Fibroblast of upper back skin (primary cell): ENCODE data around the gene DHX57.

ENCODE experiments used
- DNase-seq: peaks from one replicate; pipeline ENCODE4 v3.0.0-alpha.2; 2013

The DHX57 gene, protein sequence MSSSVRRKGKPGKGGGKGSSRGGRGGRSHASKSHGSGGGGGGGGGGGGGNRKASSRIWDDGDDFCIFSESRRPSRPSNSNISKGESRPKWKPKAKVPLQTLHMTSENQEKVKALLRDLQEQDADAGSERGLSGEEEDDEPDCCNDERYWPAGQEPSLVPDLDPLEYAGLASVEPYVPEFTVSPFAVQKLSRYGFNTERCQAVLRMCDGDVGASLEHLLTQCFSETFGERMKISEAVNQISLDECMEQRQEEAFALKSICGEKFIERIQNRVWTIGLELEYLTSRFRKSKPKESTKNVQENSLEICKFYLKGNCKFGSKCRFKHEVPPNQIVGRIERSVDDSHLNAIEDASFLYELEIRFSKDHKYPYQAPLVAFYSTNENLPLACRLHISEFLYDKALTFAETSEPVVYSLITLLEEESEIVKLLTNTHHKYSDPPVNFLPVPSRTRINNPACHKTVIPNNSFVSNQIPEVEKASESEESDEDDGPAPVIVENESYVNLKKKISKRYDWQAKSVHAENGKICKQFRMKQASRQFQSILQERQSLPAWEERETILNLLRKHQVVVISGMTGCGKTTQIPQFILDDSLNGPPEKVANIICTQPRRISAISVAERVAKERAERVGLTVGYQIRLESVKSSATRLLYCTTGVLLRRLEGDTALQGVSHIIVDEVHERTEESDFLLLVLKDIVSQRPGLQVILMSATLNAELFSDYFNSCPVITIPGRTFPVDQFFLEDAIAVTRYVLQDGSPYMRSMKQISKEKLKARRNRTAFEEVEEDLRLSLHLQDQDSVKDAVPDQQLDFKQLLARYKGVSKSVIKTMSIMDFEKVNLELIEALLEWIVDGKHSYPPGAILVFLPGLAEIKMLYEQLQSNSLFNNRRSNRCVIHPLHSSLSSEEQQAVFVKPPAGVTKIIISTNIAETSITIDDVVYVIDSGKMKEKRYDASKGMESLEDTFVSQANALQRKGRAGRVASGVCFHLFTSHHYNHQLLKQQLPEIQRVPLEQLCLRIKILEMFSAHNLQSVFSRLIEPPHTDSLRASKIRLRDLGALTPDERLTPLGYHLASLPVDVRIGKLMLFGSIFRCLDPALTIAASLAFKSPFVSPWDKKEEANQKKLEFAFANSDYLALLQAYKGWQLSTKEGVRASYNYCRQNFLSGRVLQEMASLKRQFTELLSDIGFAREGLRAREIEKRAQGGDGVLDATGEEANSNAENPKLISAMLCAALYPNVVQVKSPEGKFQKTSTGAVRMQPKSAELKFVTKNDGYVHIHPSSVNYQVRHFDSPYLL (N-terminal part only)

DNA sequence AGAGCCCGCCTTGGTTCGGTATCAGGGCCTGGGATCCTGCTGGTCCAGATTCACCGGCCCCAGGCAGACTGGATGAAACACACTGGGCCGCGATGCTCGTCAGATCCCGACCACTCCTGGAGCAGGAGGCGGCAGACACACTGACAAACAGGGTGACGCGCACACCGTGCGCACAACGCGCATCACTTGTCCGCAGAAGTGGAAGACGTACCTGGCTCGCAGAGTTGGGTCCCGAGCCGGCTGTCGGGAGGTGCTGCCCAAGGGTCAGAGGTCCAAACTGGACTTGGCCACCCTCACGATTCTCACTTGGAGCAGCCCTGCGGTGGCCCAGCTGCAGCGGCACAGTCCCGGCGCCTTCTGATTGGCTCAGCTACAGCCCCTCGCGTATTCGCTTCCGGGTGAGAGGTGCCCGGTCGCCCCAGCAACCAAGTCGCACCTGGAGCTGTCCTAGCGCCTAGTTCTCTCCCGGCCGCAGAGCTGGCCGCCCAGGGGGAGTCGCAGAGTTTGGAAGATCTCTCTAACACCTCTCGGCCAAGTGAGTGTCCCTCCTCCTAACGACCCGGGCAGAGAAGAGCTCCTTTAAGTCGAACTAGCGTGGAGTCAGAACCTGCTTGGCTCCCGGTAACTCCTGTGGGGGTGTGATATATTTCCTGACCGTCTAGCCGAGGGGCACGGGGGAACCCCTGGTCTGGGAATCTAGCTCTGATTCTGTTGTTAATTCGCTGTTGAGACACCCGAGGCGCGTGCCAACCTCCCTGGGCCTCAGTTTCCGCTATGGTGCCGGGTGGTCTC, at the start of gene DHX57, which contains the start of gene MORN2:
Gene DHX57, minus strand, starts transcription at position 359 of the 792 bp plus-strand sequence. CDS start 7,529 bp downstream, outside the sequence.
Gene MORN2, plus strand, starts transcription at position 401 of the 792 bp plus-strand sequence.
- DNase-seq: peak; percentile 78

DNA sequence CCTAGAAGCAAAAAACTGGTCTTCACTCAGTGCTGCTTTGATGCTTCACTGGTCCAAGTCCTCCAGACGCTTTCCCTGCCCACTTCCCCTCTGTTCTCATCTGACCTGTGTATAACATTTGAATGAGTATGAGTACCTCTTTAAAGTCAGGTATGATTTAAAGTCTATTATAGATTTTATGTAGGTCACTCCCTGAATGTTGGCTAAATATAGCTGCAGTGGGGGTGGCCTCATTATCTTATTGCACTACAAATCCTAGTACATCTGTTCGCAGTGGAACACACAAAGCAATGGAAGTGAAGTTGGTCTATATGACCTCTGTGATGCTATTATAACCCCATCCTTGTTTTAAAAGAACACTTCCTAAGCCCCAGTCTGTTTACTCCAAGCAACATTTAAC, 47.2 kb upstream of the DHX57 start:
- DNase-seq: no peak

DNA sequence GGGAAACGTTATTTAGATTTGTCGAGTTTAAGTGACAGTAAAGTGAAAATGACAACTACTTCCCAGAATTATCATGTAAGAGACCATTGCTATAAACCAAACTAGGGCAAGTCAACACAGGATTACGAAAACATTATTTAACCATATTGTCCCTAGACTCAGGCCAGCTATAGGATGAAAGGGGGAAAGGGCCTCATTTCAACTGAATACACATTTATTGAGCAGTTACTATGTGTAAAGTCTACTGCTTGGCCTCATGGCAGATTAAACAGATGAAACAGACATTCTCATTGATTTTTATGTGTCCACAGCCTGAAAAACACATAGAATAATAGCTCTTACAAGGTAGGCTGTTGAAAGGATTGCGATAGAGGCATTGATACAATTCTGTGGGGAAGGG, 46.7 kb upstream of the DHX57 start:
- DNase-seq: no peak

DNA sequence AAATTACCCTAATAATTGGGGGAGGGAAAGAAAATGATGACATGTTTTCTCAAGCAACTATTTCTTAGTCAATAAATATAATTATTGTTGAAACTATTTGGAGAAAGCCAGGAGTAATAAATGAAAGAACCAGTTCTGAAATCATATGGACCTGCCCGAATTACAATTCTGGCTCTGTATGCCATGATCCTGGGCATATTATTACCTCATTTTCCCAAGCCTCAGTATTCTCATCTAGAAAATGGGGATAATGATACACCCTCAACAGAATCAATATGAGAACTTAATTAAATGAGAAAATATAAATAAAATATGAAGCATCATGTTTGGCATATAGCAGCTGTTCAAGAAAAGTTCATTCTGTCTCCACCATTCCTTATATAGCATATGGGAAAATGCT, 36.9 kb upstream of the DHX57 start:
- no peak for DNase-seq

DNA sequence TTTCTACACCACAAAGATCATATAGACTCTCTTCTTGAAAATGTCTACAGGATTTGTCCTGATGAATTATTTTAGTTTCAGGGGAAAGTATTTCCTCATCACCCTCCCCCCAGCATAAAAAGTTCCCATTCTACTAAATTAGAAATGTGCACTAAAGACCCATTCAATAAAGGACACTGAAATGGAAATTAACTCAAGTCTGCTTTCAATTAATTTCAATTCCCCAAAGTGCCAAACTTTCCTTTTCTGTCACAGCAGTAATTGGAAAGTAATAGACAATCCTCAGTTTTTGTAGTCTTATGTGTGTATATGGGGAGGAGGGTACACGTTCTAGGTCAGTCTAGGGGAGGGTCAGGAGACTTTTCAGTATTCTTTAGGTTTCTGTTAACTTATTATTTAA, 35.5 kb upstream of the DHX57 start:
- DNase-seq: no peak

DNA sequence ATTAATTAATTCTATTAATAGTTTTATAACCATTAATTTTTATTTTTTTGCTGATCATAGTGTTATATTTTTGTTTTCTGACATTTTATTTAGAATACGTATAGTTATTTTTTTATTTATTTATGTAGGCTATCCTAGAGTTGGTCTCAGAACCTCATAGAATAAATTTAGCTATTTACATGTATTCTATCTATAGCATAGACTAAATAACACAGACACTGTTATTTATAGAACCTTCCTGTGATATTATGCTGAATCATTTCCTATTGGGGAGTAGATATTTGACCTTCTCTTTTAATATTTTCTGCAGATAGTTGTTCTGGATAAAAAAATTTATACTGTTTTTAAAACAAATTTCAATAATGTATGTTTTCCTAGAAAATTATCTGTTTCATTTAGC, 34.1 kb upstream of the DHX57 start:
- DNase-seq: no peak

DNA sequence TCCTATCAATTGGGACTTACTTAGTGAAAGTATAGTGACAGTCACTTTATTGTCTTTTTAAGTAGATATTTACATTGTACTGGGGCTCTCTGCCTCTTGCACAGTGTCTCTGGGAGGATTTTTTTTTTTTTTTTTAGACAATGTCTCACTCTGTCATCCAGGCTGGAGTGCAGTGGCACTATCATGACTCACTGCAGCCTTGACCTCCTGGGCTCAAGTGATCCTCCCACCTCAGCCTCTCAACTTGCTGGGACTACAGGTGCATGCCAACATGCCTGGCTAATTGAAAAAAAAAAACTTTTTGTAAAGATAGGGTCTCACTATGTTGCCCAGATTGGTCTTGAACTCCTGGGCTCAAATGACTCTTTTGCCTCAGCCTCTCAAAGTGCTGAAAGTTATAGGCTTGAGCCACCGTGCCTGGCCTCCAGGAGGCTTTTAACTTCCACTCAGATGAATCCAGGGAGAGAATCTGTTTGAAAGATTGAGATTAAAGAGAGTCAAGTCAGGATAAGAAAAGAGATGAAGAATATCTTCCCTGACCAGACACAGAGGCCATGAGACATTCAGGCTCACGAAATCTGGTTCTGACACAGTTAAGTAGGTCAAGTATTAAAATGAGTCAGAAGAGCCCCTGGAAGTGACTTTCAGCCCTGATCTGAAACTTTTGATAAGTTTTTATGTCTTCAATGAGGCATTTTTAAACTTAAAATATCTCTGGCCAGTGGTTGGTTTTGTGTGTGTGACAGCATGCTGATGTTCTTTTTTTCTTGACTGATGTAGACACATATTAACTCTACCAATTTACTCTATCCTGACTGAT, 32.2 kb upstream of the DHX57 start:
- no peak for DNase-seq

DNA sequence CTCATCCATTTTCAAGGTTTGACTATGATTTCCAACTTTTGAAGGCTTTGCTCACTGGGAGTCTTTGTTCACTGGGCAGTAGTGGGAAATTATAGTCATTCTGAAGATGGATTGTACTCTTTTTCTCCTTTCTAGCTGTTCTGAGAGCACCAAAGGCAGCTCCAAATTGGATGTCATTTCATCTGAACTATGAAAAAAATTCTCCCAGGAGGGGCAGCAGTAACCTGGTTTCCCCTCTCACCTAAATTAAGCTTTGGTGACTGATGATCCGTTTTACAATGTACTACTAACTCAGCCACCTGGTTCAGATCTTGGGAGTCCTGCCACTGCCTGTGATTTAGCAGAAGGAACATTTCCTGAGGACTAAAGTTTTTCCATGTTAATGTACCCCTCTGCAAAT, 31.5 kb upstream of the DHX57 start:
- DNase-seq: no peak

DNA sequence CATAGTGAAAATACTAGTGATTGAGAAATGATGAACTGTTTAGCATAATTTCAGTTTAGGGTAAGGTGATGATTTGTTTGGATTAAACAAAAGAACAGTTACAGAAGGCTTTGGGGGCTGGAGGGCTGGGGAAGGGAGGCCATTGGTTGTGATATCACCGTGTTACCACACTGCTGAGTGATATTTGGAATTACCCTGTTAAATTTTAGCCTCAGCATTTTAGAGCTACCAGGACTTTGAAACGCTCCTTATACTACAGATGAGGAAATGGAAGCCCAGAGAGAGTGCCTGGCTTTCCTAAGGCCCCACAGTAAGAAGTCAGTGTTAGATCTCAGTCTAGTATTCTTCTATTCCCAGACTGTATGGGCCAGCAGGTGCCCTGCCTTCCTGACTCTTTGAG, 29.5 kb upstream of the DHX57 start:
- DNase-seq: no peak

DNA sequence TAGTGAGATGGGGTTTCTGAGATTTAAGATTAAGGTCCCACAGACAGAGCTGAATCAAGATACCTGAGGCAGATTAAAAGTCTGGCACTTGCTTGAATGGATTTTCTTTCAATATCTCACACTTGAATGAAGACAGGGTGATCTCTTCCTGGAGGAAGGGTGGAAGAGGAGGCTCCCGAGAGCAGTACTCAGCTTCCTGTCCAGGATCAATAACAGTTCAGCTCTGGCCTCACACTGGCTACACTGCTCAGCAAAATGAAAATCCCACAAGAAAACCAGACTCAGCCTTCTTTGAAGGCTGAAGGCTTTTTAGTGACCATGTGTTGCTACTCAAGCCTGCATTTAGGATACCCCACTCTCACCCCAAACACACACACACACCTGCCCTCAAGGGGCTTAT, 25.0 kb upstream of the DHX57 start:
- DNase-seq: no peak

DNA sequence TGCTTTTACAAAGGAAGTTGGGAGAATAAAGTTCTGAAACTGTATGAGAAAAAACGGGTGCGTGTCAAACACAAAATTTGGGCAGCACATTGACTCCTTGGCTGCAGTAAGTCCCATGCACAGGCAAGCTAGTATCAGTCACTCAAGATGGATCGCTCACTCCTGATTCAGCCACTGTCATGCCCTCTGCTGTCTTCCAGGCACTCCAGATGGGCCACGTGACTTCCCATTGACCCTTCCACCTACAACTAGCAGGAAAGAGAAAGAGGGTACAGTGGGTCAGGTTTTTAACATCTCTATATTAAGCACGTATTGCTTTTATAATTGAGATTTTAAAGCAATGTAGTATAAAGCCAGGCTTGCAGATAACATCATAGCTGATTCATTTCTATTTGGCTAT, 22.5 kb upstream of the DHX57 start:
- no peak for DNase-seq

DNA sequence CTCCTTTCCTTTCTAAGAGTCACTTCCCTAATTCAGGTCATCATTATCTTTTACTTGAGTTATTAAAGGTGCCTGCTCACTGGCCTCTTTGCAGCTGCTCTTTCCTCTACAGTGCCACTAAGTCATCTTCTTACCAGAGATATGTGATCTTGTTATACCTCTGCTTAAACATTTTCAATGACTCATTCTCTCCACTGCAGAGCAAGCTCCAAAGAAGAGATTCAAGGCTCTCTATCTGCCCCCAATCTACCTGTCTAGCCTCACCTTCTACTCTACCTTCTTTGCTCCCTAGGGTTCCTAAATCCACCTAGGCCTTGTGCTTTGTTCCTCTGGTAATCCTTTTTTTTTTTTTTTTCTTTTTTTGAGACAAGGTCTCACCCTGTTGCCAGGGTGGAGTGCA, 17.1 kb upstream of the DHX57 start:
- DNase-seq: no peak

DNA sequence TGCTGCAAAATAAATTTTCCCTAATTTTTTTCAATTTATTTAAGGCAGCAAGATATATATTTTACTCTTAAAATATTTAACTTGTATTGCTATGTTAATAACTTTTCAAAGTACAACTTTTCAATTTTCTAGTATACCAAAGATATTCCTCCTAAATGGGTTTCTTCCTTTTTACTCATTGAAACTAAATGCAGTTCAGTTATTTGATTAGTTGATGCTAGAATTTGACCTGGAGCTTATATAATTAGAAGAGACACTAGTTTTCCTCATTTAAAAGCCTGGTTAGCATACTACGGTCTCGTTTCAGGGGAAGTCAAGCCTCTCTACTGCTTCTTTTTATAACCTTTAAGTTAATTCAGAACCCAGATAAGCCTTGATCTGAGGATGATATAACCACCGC, 13.8 kb upstream of the DHX57 start, which contains the start of gene ARHGEF33:
Gene ARHGEF33, plus strand, starts transcription at position 301 of the 400 bp plus-strand sequence. CDS start 29,573 bp downstream, outside the sequence.
- DNase-seq: no peak

DNA sequence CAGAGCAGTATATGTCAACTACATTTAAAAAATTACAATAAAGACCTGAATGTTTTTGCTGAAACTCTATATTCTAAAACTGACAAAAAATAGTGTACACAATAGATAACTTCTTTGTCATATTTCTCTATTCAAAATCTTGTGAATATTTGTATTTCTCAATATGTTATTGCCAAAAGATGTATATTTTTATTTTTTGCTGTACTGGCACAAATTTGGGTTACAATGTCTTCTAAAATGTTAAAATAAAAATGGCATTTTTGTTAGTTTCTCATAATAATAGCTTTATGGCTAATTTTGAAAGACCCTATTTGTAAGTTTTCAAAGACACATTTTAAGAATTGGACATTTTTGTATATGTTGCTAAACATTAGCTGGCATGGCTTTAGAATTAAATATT, 13.3 kb upstream of the DHX57 start:
- DNase-seq: no peak

DNA sequence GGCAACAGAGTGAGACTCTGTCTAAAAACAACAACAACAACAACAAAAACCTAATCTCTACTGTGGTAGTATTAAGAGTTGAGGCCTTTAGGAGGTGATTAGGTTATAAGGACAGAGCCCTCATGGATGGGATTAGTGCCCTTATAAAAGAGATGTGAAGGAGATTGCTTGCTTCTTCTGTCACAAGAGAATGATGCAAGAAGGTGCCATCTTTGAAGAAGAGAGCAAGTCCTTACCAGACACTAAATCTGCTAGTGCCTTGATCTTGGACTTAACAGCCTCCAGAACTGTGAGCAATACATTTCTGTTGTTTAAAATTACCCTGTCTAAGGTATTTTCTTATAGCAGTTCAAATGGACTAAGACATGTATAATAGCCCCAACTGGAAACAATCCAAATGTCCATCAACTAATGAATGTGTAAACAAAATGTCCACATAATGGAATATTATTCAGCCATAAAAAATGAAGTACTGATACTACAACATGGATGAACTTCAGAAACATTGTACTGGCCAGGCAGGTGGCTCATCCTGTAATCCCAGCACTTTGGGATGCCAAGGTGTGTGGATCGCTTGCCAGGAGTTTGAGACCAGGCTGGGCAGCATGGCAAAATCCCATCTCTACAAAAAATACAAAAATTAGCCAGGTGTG, 12.3 kb upstream of the DHX57 start:
- no peak for DNase-seq

DNA sequence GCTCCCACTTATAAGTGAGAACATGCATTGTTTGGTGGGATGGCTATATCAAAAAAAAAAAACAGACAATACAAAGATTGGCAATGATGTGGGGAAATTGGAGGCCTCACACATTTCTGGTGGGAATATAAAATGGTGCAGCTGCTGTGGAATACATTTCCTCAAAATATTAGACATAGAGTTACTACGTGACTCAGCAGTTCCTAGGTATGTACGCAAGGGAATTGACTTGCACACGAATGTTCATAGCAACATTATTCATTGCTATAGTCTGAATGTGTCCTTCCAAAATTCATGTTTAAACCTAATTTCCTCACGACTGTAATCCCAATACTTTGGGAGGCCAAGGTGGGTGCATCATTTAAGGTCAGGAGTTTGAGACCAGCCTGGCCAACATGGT, 11.6 kb upstream of the DHX57 start:
- peak; percentile 1 for DNase-seq

DNA sequence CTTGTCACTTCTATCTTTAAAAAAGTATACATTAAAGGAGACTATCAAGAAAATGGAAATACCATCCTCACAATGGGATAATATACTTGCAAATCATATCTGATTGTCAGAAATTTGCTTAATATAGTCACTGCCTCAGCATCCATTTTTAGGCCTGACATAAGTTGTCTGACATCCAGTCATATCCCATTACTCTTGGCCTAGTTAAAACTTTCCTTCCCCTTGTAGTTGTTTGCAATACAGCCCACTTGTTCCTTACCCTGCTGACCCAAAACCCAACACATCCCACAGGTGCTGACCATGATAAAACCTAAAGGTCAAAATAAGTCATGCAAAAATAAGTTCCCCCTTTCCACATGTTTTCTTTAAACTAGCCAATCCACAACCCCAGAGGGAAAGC, 10.3 kb upstream of the DHX57 start:
- no peak for DNase-seq

DNA sequence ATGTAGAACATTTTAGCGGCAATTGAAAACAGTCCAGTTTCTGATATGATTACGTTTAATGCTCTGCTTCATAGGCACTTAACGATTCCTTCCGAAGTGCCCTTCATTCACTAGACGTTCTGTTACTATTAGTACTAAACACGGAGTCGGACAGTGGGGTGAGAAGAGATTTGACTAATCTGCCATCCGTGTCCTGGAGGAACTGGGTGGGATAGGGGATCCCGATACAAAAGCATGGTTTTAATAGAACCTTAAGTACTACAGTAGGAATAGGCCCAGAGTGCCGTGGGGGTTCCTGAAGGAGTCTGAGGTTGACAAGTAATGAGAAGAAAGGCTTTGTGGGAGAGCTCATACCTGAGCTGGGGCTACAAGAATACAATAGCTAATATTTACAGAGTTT, 673 bp upstream of the DHX57 start:
- DNase-seq: no peak

DNA sequence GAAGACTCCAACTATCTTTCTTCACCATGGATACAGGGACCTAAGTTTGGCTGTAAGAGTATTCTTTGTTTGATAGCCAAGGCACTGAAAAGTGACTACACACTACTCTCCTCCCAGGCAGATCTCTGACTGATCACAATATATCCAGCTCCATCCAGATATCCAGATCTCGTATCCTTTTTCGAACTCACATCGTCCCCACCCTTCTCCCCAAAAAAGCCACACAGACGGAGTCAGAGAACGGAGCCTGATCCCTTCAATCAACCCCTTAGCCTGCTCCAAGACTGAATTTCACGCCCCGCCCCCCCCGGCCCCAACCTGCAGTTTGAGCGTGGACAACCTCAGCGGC, 533 bp downstream of the DHX57 start:
- peak; percentile 0 for DNase-seq

DNA sequence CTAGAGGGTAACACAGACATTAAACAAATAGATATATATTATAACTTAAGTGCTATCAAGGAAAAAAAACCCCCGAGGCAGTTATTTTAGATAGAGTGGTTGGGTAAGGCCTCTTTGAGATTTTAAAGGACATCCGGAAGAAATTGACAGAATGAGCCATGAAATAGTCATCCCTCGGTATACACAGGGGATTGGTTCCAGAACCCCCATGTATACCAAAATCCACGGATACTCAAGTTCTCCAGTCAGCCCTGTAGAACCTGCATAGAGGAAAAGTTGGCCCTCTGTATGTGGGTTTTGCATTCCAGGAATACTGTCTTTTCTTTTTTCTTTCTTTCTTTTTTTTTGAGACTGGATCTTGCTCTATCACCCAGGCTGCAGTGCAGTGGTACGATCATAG, 2.0 kb downstream of the DHX57 start:
- no peak for DNase-seq

DNA sequence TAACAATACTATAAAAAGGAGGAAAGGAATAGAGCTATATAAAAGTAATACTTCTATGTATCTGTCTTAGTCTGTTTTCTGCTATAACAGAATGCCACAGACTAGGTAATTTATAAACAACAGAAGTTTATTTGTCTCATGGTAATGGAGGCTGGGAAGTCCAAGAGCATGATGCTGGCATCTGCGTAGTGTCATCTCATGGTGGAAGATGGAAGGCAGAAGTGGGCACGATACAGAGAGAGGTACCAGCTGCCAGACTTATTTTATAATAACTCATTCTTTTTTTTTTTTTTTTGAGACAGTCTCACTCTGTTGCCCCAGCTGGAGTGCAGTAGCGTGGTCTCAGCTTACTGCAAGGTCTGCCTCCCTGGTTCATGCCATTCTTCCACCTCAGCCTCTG, 4.3 kb downstream of the DHX57 start:
- no peak for DNase-seq
